HG02973 (cell line): Measurements from ENCODE around the gene NXPE3.
"Not testable (repeated sequence)": the region's sequence is repeated elsewhere in the genome, so short reads cannot be mapped to it uniquely, and the experiment has no call there.

ENCODE experiments used
- ATAC-seq: cut with Tn5 transposase; IDR thresholded peaks from one replicate; pipeline ENCODE4 v1.9.1; 2021; ENCODE audit warnings: moderate library complexity; ENCODE audit not compliant: unreplicated experiment

Gene NXPE3

DNA sequence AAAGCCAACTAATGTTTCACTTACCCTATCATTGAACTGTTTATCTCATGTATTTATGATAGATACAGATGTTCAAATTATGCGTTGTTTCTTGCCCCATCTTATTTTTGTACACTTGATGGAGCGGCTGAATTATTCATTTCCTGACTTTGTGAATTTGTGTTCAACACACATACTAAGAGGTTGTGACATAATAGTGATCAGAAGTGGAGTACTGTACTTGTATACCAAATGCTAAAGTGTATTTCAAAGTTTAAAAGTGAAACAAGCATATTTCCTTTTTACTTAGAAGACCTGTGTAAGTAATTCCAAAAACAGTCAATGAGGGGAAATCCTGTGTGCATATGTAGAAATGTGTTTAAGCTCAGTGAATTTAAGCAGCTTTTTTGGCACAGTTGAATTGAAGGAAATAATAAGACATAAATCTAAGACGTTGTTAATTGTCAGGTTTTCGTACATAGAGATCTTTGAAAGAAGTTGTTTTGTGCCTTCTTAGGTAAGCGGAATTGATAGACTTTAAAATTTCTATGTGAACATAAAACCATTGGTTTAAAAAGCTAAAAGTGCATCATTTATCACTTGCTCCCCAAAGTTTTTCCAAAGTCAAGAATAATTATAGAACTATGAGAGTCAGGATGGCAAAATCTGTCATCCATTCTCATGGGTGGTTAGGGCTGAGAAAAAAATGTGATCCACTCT is 72.2 kb downstream of the NXPE3 start:
- ATAC-seq, result no peak

DNA sequence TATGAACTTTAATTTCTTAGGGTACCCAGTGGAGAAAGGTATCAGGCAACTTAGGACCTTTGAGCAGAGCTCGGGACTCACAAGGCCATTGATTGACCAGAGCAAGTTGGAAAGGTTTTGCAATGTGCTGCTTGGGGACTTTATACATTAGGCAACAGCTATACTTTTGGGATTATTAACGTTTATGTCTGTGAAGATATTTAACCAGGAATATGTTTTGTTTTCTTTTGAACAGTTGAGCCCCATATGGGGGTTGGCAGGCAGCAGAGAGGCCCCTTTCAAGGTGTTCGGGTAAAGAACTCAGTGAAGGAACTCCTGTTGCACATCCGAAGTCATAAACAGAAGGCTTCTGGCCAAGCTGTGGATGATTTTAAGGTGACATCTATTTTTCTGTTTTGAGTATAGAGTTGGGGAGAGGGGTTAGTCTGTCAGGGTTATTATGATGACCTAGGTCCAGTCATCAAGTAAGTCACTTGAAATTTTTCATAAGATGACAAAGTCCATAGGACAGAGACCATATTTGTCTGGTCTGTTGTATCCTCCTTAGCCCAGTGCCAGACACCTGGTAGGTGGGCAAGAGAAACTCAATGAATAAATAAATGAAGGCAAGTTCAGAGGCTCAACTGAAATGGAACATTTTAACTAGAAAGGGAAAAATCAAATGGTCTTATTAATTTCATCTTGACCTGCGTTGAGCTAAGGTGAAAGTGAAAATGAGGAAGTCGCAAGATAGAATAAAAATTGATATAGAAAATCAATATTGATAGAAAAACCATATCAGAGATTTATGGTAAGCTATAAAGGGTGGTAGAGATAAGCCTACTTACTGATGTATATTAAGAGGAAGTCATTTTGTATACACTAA is 73.1 kb downstream of the NXPE3 start:
- ATAC-seq, result no peak

DNA sequence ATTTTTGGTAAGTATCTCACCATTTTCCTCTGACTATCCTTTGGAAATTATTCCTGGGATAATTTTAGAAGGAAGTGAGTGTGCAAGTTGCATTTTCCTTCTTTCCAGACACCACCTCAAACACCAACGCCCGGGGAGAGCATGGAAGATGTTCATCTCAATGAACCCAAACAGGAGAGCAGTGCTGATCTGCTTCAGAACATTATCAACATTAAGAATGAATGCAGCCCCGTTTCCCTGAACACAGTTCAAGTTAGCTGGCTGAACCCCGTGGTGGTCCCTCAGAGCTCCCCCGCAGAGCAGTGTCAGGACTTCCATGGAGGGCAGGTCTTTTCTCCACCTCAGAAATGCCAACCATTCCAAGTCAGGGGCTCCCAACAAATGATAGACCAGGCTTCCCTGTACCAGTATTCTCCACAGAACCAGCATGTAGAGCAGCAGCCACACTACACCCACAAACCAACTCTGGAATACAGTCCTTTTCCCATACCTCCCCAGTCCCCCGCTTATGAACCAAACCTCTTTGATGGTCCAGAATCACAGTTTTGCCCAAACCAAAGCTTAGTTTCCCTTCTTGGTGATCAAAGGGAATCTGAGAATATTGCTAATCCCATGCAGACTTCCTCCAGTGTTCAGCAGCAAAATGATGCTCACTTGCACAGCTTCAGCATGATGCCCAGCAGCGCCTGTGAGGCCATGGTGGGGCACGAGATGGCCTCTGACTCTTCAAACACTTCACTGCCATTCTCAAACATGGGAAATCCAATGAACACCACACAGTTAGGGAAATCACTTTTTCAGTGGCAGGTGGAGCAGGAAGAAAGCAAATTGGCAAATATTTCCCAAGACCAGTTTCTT is 74.2 kb downstream of the NXPE3 start:
- no peak for ATAC-seq

GRCh38 chr3:101853982-101854381 is 75.0 kb downstream of the NXPE3 start:
- no peak for ATAC-seq

DNA sequence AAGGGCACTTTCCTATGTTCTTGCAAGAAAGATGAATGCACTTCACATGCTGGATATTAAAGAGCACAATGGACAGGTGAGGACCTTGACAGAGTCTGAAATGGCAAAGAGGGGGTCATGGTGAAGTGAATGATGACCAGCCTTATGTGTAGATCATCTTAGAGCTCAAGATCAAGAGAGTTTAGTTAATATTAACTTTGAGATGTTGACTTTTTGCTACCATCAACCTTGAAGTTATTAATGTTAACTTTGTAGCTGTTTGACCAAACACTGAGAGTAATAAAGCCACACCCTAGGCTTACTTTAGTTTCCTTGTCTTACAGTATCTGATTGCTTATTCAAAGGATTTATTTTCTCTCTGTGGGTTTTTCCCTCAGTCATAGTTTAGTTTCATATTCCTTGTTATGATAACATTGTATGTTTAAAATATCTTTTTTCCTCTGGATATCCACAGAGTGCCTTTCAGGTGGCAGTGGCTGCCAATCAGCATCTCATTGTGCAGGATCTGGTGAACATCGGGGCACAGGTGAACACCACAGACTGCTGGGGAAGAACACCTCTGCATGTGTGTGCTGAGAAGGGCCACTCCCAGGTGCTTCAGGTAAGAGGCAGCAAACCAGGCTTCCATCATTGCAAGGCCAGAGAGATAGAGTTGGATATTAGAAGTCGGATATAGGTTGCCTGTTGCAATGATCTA is 75.7 kb downstream of the NXPE3 start:
- no peak for ATAC-seq

- ATAC-seq, result no peak
Observed at GRCh38 chr3:101857301-101857741, 78.3 kb downstream of the NXPE3 start.

GRCh38 chr3:101858464-101859030 is 79.5 kb downstream of the NXPE3 start:
- no peak for ATAC-seq

- ATAC-seq, result no peak
Observed at GRCh38 chr3:101859882-101860448, 81.0 kb downstream of the NXPE3 start.

DNA sequence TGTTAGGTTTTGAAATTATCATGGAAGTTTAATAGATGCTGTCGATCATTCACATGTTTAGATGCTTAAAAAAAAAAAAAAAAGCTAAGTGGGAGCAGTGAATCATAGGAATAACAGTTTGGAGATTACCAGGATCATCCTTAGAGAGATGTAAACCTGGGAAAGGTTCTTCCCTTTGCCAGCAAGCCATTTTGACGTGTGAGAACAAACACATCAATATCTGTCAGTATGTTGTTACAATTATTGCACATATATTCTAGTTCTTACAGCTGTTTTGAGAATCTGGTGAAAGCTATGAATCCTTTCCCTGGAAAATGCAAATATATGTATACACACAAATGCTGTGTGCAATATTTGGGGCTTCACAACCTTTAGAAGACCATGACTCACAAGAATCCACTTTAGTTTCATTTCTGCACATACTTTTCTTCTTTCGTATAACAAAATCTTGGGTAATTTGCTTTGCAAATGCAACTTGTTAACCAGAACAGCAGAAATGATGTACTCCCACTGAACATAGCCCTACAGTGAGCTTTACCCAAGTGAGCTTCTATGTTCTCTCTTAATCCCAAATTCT is 82.3 kb downstream of the NXPE3 start:
- ATAC-seq, result no peak

- no peak for ATAC-seq
Observed at GRCh38 chr3:101861789-101862415, 82.9 kb downstream of the NXPE3 start.

DNA sequence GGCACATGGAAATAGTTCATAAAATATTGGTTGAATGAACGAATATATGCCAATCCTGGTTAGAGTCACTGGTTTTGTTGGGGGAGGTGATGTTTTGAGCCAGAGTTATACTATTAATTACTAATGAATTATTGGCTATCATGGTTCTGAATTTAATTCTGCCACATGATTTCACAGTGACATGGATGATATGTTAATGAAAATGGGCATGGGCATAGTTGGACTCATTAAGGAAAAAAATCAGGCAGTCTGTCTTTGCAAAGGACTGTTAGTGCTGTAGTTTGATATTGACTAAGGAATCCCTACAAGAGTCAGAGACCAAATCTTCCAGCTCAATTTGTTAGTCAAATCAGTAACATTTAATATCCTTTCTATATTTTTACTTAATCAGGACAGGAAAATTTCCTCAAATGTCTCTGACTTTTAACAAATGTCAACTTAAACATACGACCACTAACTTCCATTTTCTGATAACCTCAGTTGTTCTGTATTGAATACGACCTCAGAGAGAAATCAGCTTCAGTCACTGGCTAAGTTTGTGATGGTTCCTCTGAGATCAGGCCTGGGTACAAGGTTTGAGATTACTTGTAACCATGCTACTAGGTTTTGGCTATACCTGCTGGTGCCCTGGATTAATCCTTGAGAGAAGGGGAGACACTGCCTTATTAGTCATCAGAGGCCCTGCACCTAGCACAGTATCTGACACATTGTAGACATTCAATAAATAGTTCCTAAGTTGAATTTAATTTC is 83.6 kb downstream of the NXPE3 start:
- ATAC-seq, result no peak

DNA sequence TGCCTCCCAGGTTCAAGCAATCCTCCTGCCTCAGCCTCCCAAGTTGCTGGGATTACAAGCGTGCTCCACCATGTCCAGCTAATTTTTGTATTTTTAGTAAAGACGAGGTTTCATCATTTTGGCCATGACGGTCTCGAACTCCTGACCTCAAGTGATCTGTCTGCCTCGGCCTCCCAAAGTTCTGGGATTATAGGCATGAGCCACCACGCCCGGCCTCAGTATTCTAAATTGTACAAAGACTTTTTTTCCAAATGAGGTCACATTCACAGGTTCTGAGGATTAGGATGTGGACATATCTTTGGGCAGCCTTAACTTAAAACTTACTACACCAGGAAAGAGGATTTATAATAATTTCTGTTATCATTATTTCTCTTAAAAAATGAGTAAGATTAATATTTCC is 85.9 kb downstream of the NXPE3 start:
- not testable (repeated sequence) for ATAC-seq

DNA sequence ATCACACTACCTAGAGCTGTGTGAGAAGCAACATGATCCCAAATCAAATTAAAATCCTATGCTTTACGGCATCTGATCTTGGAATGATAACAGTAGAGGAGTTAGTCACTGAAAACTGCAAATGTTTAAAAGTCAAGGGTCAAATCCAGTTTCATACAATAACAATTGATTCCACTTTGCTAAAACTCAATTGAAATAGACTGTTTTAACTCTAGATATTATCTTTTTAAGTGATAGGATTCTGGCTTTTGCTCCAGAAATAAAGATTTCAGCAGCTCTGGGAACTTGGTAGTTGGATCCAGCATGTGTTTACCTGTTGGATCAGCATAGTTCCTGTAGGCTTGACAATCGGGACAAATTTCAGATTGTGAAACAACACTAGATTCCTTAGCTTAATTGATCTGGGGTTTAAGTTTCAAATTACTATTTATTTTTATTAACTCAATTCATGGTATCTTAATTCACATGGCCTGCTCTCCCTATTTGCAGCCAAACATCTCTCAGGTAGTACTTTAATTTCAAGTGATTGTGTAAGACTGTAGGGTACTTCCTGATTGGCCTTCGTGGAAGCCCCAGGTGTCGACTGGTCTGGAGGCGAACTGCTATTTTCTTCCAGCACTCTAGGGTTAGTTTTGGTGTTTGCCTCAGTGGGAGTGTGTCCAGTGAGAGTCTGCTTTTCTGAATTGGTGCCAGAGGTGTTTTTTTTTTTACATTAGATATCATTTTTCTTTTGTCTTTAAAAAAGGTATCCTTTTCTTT is 86.9 kb downstream of the NXPE3 start:
- ATAC-seq, result no peak

DNA sequence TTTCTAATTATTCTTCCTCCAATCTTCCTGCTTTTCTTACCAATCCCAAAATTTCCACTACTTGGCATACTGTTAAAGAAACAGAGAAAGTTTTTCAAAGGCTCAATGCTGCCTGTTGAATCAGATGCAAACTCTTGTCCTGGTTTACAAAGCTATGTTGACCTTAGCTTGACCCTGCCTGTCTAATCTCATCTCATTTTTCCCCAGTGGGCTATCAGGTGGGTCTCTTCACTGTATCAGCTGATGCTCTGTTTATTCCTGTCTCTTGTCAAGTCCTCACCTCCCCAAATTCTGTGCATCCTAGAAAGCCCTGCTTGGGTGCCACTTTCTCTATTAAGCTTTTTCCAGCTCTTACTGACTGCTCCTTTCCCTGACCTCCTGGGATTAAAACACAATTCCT is 88.5 kb downstream of the NXPE3 start:
- ATAC-seq, result no peak

DNA sequence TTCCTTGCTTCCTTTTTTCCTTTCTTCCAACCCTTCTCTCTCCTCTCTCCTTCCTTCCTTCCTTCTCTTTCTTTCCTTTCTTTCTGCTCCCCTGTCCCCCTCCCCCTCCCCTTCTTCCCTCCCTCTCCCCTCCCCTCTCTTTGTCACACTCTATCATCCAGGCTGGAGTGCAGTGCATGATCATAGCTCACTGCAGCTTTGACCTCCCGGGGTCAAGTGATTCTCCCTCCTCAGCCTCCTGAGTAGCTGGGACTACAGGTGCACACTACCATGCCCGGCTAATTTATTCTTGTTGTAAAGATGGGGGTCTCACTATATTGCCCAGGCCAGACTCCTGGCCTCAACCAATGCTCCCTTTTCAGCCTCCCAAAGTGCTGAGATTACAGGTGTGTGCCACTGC is 89.0 kb downstream of the NXPE3 start:
- ATAC-seq, result no peak

GRCh38 chr3:101868534-101869464 is 89.8 kb downstream of the NXPE3 start:
- no peak for ATAC-seq

DNA sequence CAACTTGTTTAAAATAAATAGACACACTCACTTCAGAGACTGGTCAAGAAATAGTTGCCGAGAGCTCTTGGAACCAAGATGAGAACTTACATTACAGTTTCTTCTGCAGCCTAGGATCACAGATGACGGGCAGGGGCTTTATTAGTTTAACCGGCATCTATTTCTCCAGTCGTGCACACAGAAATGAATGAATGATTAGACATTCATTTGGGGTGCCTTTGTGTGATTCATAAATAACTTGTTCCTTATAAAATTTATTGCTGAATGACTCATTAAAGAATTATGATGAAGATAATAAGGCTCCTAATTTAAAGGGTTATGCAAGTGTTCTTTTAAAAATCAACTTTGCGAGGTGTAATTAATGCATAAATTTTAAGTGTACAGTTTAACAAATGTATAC is 91.1 kb downstream of the NXPE3 start:
- no peak for ATAC-seq
